Kidney epithelial cell (primary cell): Measurements from ENCODE around the gene RNF40. TPM values are rescaled to one million over a fixed set of nuclear protein-coding genes. Genes with fewer than 3 reads are reported as not detected.

Source experiments
- DNase-seq: peaks from one replicate; pipeline ENCODE4 v3.0.0-alpha.2; 2010; ENCODE audit warnings: low read depth
- H3K27me3 ChIP-seq: 2 replicates; pipeline ENCODE4 v1.6.0; 2011; ENCODE audit warnings: low read length; ENCODE audit not compliant: control insufficient read depth, insufficient read depth
- H3K36me3 ChIP-seq: 2 replicates; pipeline ENCODE4 v1.5.1; 2011; ENCODE audit warnings: low read length; ENCODE audit not compliant: control insufficient read depth, insufficient read depth
- H3K4me3 ChIP-seq: 2 replicates; pipeline ENCODE4 v1.5.1; 2011; ENCODE audit warnings: low read depth, mild to moderate bottlenecking, control low read depth, low read length
- total RNA-seq: library from RNA; depleted of rRNA; stranded (reverse); fragments of >200 nt; gene quantifications from 2 replicates; pipeline ENCODE4 v1.2.3, GENCODE V29; 2015
- TF ChIP-seq, protein P1 (sequence below): IDR thresholded peaks from 2 replicates; pipeline ENCODE4 v1.5.1; 2011; ENCODE audit warnings: mild to moderate bottlenecking, moderate library complexity, low read length, control low read depth, inconsistent platforms; ENCODE audit not compliant: insufficient read depth, poor library complexity, severe bottlenecking

The RNF40 gene
- total RNA-seq, 1 donor from 2014 or later: 130 TPM

GRCh38 chr16:30821891-30822290 is 59.8 kb downstream of the RNF40 start:
- TF ChIP-seq, protein P1, sequence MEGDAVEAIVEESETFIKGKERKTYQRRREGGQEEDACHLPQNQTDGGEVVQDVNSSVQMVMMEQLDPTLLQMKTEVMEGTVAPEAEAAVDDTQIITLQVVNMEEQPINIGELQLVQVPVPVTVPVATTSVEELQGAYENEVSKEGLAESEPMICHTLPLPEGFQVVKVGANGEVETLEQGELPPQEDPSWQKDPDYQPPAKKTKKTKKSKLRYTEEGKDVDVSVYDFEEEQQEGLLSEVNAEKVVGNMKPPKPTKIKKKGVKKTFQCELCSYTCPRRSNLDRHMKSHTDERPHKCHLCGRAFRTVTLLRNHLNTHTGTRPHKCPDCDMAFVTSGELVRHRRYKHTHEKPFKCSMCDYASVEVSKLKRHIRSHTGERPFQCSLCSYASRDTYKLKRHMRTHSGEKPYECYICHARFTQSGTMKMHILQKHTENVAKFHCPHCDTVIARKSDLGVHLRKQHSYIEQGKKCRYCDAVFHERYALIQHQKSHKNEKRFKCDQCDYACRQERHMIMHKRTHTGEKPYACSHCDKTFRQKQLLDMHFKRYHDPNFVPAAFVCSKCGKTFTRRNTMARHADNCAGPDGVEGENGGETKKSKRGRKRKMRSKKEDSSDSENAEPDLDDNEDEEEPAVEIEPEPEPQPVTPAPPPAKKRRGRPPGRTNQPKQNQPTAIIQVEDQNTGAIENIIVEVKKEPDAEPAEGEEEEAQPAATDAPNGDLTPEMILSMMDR: no peak
- Histone ChIP-seq H3K4me3 (no peak overlapping the region), H3K36me3 (no peaks in the 10 kb centered on the region), H3K27me3 (no peaks in the 10 kb centered on the region)
- no peak for DNase-seq

Other genes starting within 250 kb of the RNF40 start
- 50.9 and 59.5 TPM in 2 replicates for gene ZNF768, start 235.8 kb upstream of the RNF40 start, total RNA-seq
- gene ZNF747, start 227.5 kb upstream of the RNF40 start, total RNA-seq: 9.9 and 12.5 TPM in 2 replicates
- gene ZNF764, start 203.9 kb upstream of the RNF40 start, total RNA-seq: 8.5 and 9.2 TPM in 2 replicates
- gene ZNF688, start 190.6 kb upstream of the RNF40 start, total RNA-seq: 9.2 and 16.6 TPM in 2 replicates
- 8.8 and 9.7 TPM in 2 replicates for gene ZNF785, start 176.6 kb upstream of the RNF40 start, total RNA-seq
- 12.3 and 13.8 TPM in 2 replicates for gene ZNF689, start 151.9 kb upstream of the RNF40 start, total RNA-seq
- gene PRR14, start 111.4 kb upstream of the RNF40 start, total RNA-seq: 22.6 and 24.3 TPM in 2 replicates
- 47.2 and 51.5 TPM in 2 replicates for gene FBRS, start 103.9 kb upstream of the RNF40 start, total RNA-seq
- gene SRCAP, start 63.2 kb upstream of the RNF40 start, total RNA-seq: 15.5 and 18.1 TPM in 2 replicates
- gene PHKG2, start 13.9 kb upstream of the RNF40 start, total RNA-seq: 23.6 and 32.3 TPM in 2 replicates
- 1.6 and 5.7 TPM in 2 replicates for gene CFAP119, start 260 bp upstream of the RNF40 start, total RNA-seq
- 22.8 and 23.9 TPM in 2 replicates for gene ZNF629, start 24.9 kb downstream of the RNF40 start, total RNA-seq
- gene BCL7C, start 131.8 kb downstream of the RNF40 start, total RNA-seq: 43.1 and 46.3 TPM in 2 replicates
- 1.4 and 2.1 TPM in 2 replicates for gene CTF1, start 134.3 kb downstream of the RNF40 start, total RNA-seq
- 36.4 and 37.9 TPM in 2 replicates for gene FBXL19, start 161.2 kb downstream of the RNF40 start, total RNA-seq
- gene ORAI3, start 186.7 kb downstream of the RNF40 start, total RNA-seq: 35.3 and 37.9 TPM in 2 replicates
- 7.2 TPM in 2 replicates for gene SETD1A, start 195.4 kb downstream of the RNF40 start, total RNA-seq
- 11.5 and 13.8 TPM in 2 replicates for gene HSD3B7, start 222.9 kb downstream of the RNF40 start, total RNA-seq
- 0.07 and 0.29 TPM in 2 replicates for gene STX1B, start 248.3 kb downstream of the RNF40 start, total RNA-seq